HUES64 (cell line): ENCODE measurements around the gene NEK2.

Experiments
- H3K27ac ChIP-seq: 2 replicates; pipeline ENCODE4 v1.7.0; 2013; ENCODE audit warnings: low read depth, low read length, inconsistent platforms
- H3K27me3 ChIP-seq: 2 replicates; pipeline ENCODE4 v1.6.1; 2013; ENCODE audit warnings: mild to moderate bottlenecking, low read length; ENCODE audit not compliant: insufficient read depth
- H3K36me3 ChIP-seq: 2 replicates; pipeline ENCODE4 v1.6.1; 2013; ENCODE audit warnings: mild to moderate bottlenecking, low read length; ENCODE audit not compliant: insufficient read depth
- H3K4me1 ChIP-seq: 2 replicates; pipeline ENCODE4 v1.6.1; 2013; ENCODE audit warnings: mild to moderate bottlenecking, low read length, moderate library complexity; ENCODE audit not compliant: insufficient read depth
- H3K4me3 ChIP-seq: 2 replicates; pipeline ENCODE4 v1.5.1; 2013; ENCODE audit warnings: mild to moderate bottlenecking, low read length, moderate library complexity
- H3K9ac ChIP-seq: 2 replicates; pipeline ENCODE4 v1.6.1; 2013; ENCODE audit warnings: mild to moderate bottlenecking, low read depth, low read length
- H3K9me3 ChIP-seq: 2 replicates; pipeline ENCODE4 v1.6.1; 2013; ENCODE audit warnings: low read depth, low read length; ENCODE audit not compliant: insufficient read depth
- whole genome bisulfite sequencing: fragments of 150-250, 120-280 bp; methylation state at CpG from one replicate; pipeline ENCODE4 v1.1.7; 2013; ENCODE audit warnings: missing lambda C conversion rate; 5-methylcytosine and 5-hydroxymethylcytosine counted together

NEK2 gene

GRCh38 chr1:211676106-211676583, 724 bp upstream of the NEK2 start:
- Histone ChIP-seq H3K4me3 (peak overlapping the region; percentile 83), H3K9ac (no peak overlapping the region), H3K36me3 (peaks cover 15% of the 10 kb centered on the region), H3K27ac (no peak overlapping the region; the same call in 1 of the 2 replicates), H3K9me3 (no peaks in the 10 kb centered on the region), H3K4me1 (peaks cover 7% of the 10 kb centered on the region; the same call in 1 of the 2 replicates), H3K27me3 (no peaks in the 10 kb centered on the region)
- WGBS: 41% methylated on average over 19 of the region's 19 CpGs

DNA sequence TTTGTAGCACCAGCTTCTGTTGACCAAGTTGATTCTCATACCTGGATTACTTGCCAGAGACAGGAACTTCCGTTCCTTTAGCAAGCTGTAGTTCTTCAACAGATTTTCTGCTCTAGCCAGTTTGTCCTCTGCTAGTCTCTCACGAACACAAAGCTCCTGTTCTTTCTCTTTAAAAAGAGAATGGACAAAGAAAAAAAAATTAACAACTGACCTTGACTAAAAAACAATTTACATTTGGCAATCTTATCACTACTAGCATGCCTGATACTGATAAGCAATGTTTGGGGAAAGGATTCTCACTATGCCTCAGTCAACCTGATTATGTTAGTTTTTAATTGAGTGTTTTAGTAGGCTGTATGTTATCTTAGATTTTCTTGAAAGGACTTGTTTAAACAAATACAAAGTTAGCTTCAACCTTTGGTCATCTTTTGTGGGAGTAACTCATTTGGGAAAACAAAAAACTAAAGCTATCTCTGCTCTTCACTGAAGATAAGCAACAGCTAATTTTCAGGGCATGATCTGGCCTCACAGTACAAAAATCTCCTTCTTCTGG, 8.3 kb downstream of the NEK2 start:
- 85% methylated on average over 2 of the region's 2 CpGs for WGBS
- Histone ChIP-seq H3K4me1 (no peaks in the 10 kb centered on the region), H3K27me3 (no peaks in the 10 kb centered on the region), H3K9ac (no peak overlapping the region), H3K27ac (no peak overlapping the region), H3K36me3 (peaks cover 85% of the 10 kb centered on the region), H3K9me3 (no peaks in the 10 kb centered on the region), H3K4me3 (no peak overlapping the region)

DNA sequence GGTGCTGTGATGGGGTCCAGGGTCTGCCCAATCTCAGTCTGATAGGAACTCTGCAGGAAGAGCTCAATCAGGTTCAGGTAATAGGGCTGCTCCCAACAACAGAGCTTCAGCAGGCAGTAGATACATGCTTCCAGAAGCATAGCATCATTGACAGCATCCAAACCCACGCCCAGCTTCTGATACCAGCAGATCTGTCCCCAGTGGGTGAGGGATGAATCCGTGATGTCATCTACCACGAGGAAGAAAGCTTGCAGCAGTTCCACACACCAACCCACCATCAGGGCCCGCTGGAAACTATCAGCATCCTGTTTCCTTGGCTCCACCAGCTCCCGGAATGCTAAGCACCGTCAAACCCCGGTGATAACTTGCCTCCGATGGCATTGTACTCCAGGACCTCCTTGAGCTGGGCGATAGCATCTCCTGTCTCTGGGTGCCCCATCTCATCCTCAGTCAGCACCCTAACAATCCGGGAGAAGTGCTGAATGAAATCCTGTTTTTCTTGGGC, 14.7 kb downstream of the NEK2 start:
- Histone ChIP-seq H3K27ac (no peak overlapping the region), H3K9ac (no peak overlapping the region), H3K4me3 (no peak overlapping the region), H3K36me3 (peaks cover 31% of the 10 kb centered on the region), H3K27me3 (no peaks in the 10 kb centered on the region), H3K4me1 (no peaks in the 10 kb centered on the region), H3K9me3 (no peaks in the 10 kb centered on the region)
- WGBS: 93% methylated on average over 10 of the region's 10 CpGs

DNA sequence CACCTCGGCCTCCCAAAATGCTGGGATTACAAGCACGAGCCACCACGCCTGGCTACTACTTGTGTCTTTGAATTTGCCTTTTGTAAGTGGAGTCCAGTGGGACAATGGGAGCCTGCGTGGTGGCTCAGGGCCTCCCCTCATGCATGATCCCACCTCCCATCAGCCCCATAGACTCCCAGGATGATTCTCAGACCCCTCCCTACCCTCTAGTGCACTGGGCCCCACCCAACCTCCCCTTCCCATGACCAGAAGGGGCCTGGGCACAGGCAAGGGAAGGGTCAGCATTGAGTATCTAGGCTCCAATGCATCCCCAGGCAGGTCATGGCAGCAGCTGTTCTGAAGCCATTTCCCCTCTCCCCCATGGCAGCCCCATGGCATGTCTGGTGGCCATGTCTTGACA, 18.7 kb downstream of the NEK2 start:
- 94% methylated on average over 4 of the region's 4 CpGs for WGBS
- no peak overlapping the region for H3K4me3 ChIP-seq

GRCh38 chr1:211654838-211655787, 20.3 kb downstream of the NEK2 start:
- Histone ChIP-seq H3K4me1 (no peaks in the 10 kb centered on the region), H3K9ac (no peak overlapping the region), H3K36me3 (no peaks in the 10 kb centered on the region), H3K9me3 (no peaks in the 10 kb centered on the region), H3K27me3 (no peaks in the 10 kb centered on the region), H3K27ac (no peak overlapping the region), H3K4me3 (no peak overlapping the region)
- 47% methylated on average over 27 of the region's 27 CpGs for WGBS

More for the DNA sequence above, 18.7 kb downstream of the NEK2 start:
- Histone ChIP-seq H3K27ac (no peak overlapping the region), H3K36me3 (no peaks in the 10 kb centered on the region), H3K9me3 (no peaks in the 10 kb centered on the region), H3K27me3 (no peaks in the 10 kb centered on the region), H3K4me1 (no peaks in the 10 kb centered on the region), H3K9ac (no peak overlapping the region)

- no peaks in the 10 kb centered on the region for H3K4me1 ChIP-seq
- H3K36me3 ChIP-seq: no peaks in the 10 kb centered on the region
- no peak overlapping the region for H3K27ac ChIP-seq
- no peak overlapping the region for H3K9ac ChIP-seq
- no peak overlapping the region for H3K4me3 ChIP-seq
- 80% methylated on average over 8 of the region's 9 CpGs for WGBS
- H3K27me3 ChIP-seq: no peaks in the 10 kb centered on the region
- no peaks in the 10 kb centered on the region for H3K9me3 ChIP-seq
These were observed 21.4 kb downstream of the NEK2 start for GRCh38 chr1:211653959-211654496.

DNA sequence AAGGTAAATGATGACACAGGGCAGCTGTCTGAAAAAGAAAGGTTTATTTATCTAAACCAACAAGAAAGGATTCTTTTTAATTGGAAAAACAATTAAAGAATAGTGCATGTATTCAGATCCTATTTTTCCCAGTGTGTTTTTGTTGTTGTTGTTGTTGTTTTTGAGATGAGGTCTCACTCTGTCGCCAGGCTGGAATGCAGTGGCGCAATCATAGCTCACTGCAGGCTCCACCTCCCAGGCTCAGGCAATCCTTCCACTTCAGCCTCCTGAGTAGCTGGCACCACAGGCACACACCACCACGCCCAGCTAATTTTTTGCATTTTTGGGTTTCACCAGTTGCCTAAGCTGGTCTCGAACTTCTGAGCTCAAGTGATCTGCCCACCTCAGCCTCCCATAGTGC, 22.1 kb downstream of the NEK2 start:
- 89% methylated on average over 4 of the region's 4 CpGs for whole genome bisulfite sequencing
- Histone ChIP-seq H3K36me3 (no peaks in the 10 kb centered on the region), H3K4me3 (no peak overlapping the region), H3K27me3 (no peaks in the 10 kb centered on the region), H3K4me1 (no peaks in the 10 kb centered on the region), H3K27ac (no peak overlapping the region), H3K9ac (no peak overlapping the region), H3K9me3 (no peaks in the 10 kb centered on the region)

DNA sequence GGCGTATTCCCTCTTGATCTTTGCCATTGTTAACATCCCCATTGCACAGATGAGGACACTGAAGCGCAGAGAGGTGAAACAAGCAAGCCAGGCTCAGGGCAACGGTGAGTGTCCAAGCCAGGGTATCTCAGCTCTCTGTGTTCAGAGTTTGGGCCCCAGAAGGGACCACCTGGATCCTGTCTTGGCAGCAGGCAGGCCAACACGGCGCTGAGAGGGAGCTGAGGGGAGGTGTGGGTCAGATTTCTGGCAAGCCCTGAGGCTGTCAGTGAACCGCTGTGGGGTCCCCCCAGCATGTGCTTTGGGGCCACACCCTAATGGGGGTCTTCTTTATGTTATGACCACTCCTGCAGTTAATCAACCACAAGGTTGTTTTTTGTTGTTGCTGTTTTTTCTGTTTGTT, 23.1 kb downstream of the NEK2 start:
- Histone ChIP-seq H3K27ac (no peak overlapping the region), H3K36me3 (no peaks in the 10 kb centered on the region), H3K27me3 (no peaks in the 10 kb centered on the region), H3K4me1 (no peaks in the 10 kb centered on the region), H3K4me3 (no peak overlapping the region), H3K9me3 (no peaks in the 10 kb centered on the region), H3K9ac (no peak overlapping the region)
- 90% methylated on average over 6 of the region's 6 CpGs for WGBS

- no peaks in the 10 kb centered on the region for H3K4me1 ChIP-seq
These were observed 24.5 kb downstream of the NEK2 start for GRCh38 chr1:211650904-211651303.

GRCh38 chr1:211648980-211649934, 26.2 kb downstream of the NEK2 start:
- Histone ChIP-seq H3K4me1 (no peaks in the 10 kb centered on the region), H3K36me3 (no peaks in the 10 kb centered on the region), H3K27me3 (no peaks in the 10 kb centered on the region), H3K9me3 (no peaks in the 10 kb centered on the region), H3K4me3 (no peak overlapping the region), H3K9ac (no peak overlapping the region), H3K27ac (no peak overlapping the region)
- WGBS: 79% methylated on average over 9 of the region's 9 CpGs

More at GRCh38 chr1:211650904-211651303, 24.5 kb downstream of the NEK2 start:
- Histone ChIP-seq H3K9me3 (no peaks in the 10 kb centered on the region), H3K27me3 (no peaks in the 10 kb centered on the region), H3K9ac (no peak overlapping the region), H3K4me3 (no peak overlapping the region), H3K36me3 (no peaks in the 10 kb centered on the region), H3K27ac (no peak overlapping the region)
- 92% methylated on average over 7 of the region's 7 CpGs for WGBS
